ENCODE data around the gene UBL4A.

Gene UBL4A

GRCh38 chrX:154468217-154468616 lies 18.2 kb downstream of the UBL4A start:
- Histone ChIP-seq H3K4me1 (ENCODE audit: control insufficient read depth in 1 of 2, insufficient read depth in 1 of 2, low read depth in 1 of 2, low read length in 1 of 2) (no peaks in the 10 kb centered on the region), H3K27me3 (no peaks in the 10 kb centered on the region), H3K27ac (no peak overlapping the region), H3K9me3 (no peaks in the 10 kb centered on the region), H3K36me3 (no peaks in the 10 kb centered on the region), H3K4me3 (ENCODE audit: low read depth in 1 of 2, low read length in 1 of 2) (no peak overlapping the region)
- TF ChIP-seq CTCF (IDR thresholded peaks at IDR 0.05), result no peak

DNA sequence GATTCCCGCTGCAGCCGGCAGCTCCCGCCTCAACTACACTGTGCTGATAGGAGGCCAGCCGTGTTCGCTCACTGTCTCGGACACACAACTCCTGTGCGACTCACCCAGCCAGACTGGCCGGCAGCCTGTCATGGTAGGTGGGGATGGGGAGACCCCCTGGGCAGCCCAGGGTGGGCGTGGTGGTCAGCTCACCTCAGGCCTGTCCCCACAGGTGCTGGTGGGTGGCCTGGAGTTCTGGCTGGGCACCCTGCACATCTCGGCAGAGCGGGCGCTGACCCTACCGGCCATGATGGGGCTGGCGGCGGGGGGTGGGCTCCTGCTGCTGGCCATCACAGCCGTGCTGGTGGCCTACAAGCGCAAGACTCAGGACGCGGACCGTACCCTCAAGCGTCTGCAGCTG lies 18.9 kb downstream of the UBL4A start:
- Histone ChIP-seq H3K4me3 (ENCODE audit: low read depth in 1 of 2, low read length in 1 of 2) (no peak overlapping the region), H3K4me1 (ENCODE audit: control insufficient read depth in 1 of 2, insufficient read depth in 1 of 2, low read depth in 1 of 2, low read length in 1 of 2) (no peaks in the 10 kb centered on the region), H3K27me3 (no peaks in the 10 kb centered on the region), H3K27ac (no peak overlapping the region), H3K36me3 (no peaks in the 10 kb centered on the region), H3K9me3 (no peaks in the 10 kb centered on the region)
- TF ChIP-seq CTCF (IDR thresholded peaks at IDR 0.05), result no peak

DNA sequence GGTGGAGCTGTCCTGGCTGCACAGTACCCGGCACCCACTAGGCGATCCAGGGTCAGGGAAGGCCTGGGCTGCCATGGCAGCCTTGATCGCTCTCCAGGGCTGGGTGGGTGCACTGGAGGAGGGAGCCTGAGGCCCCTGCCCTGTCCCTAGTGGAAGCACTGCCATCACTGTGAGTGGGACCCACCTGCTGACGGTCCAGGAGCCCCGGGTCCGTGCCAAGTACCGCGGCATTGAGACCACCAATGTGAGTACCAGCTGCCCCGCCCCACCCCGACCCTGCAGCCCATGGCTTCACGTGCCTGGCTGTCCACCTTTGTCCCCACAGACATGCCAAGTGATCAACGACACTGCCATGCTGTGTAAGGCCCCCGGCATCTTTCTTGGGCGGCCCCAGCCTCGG lies 19.5 kb downstream of the UBL4A start:
- H3K27me3 ChIP-seq, result no peaks in the 10 kb centered on the region
- no peak overlapping the region for H3K4me3 ChIP-seq (ENCODE audit: low read depth in 1 of 2, low read length in 1 of 2)
- no peaks in the 10 kb centered on the region for H3K4me1 ChIP-seq (ENCODE audit: control insufficient read depth in 1 of 2, insufficient read depth in 1 of 2, low read depth in 1 of 2, low read length in 1 of 2)
- H3K36me3 ChIP-seq, result no peaks in the 10 kb centered on the region
- H3K27ac ChIP-seq, result no peak overlapping the region
- H3K9me3 ChIP-seq, result no peaks in the 10 kb centered on the region
- no peak for TF ChIP-seq CTCF (IDR thresholded peaks at IDR 0.05)

- H3K36me3 ChIP-seq, result no peaks in the 10 kb centered on the region
- no peak for TF ChIP-seq CTCF (IDR thresholded peaks at IDR 0.05)
Observed at GRCh38 chrX:154466036-154466435, 20.4 kb downstream of the UBL4A start.

GRCh38 chrX:154465601-154466000 lies 20.8 kb downstream of the UBL4A start:
- Histone ChIP-seq H3K4me3 (ENCODE audit: low read depth in 1 of 2, low read length in 1 of 2) (no peak overlapping the region), H3K27me3 (no peaks in the 10 kb centered on the region), H3K4me1 (ENCODE audit: control insufficient read depth in 1 of 2, insufficient read depth in 1 of 2, low read depth in 1 of 2, low read length in 1 of 2) (no peaks in the 10 kb centered on the region), H3K27ac (no peak overlapping the region), H3K36me3 (no peaks in the 10 kb centered on the region), H3K9me3 (no peaks in the 10 kb centered on the region)
- TF ChIP-seq CTCF (IDR thresholded peaks at IDR 0.05), result no peak

More at GRCh38 chrX:154466036-154466435, 20.4 kb downstream of the UBL4A start:
- Histone ChIP-seq H3K4me1 (ENCODE audit: control insufficient read depth in 1 of 2, insufficient read depth in 1 of 2, low read depth in 1 of 2, low read length in 1 of 2) (no peaks in the 10 kb centered on the region), H3K27me3 (no peaks in the 10 kb centered on the region), H3K9me3 (no peaks in the 10 kb centered on the region), H3K4me3 (ENCODE audit: low read depth in 1 of 2, low read length in 1 of 2) (no peak overlapping the region), H3K27ac (no peak overlapping the region)

- Histone ChIP-seq H3K4me3 (ENCODE audit: low read depth in 1 of 2, low read length in 1 of 2) (no peak overlapping the region), H3K4me1 (ENCODE audit: control insufficient read depth in 1 of 2, insufficient read depth in 1 of 2, low read depth in 1 of 2, low read length in 1 of 2) (no peaks in the 10 kb centered on the region), H3K36me3 (no peaks in the 10 kb centered on the region), H3K27ac (no peak overlapping the region), H3K9me3 (no peaks in the 10 kb centered on the region), H3K27me3 (no peaks in the 10 kb centered on the region)
- TF ChIP-seq CTCF (IDR thresholded peaks at IDR 0.05), result no peak
Observed at GRCh38 chrX:154464806-154465365, 21.5 kb downstream of the UBL4A start.
